PC-9 (cell line): Measurements from ENCODE around the gene PALMD.

Source experiments
- CTCF ChIP-seq: fragments of 200-600 bp; sonication (generic); conservative IDR thresholded peaks from 2 replicates; pipeline ENCODE4 v1.6.1; 2017; ENCODE audit warnings: mixed run types, antibody characterized with exemption, mild to moderate bottlenecking, moderate library complexity
- EZH2 ChIP-seq: fragments of 200-600 bp; sonication (generic); IDR thresholded peaks from 2 replicates; pipeline ENCODE4 v1.8.0; 2017; ENCODE audit warnings: antibody characterized with exemption, low read depth

GRCh38 chr1:99650030-99650429 lies 4.1 kb downstream of the PALMD start:
- no peak for TF ChIP-seq CTCF
- TF ChIP-seq EZH2, result no peak
